ENCODE data around the gene HDAC5.

HDAC5 gene

GRCh38 chr17:44029736-44030135 is 93.7 kb downstream of the HDAC5 start:
- DNase-seq (ENCODE audit: low read depth in 2 of 2) = no peak
